Lung microvascular endothelial cell (primary cell): ENCODE data around the gene MYO10. TPM values are rescaled to one million over a fixed set of nuclear protein-coding genes. Genes with fewer than 3 reads are reported as not detected.

ENCODE experiments used
- DNase-seq, 2 donors: peaks; one replicate each; pipeline versions ENCODE4 v3.0.0 to v3.0.0-alpha.2; 2010; ENCODE audit warnings: low read depth in 2 of 2
- total RNA-seq: library from RNA; depleted of rRNA; stranded (reverse); fragments of >200 nt; gene quantifications from 2 replicates; pipeline ENCODE4 v1.2.1, GENCODE V29; 2014

MYO10 gene
- total RNA-seq, 1 donor from 2014 or later: 59.5 TPM

GRCh38 chr5:16713386-16713928 is 222.6 kb downstream of the MYO10 start:
- DNase-seq: peak in 1 of 2 donors; percentile 74

GRCh38 chr5:16712620-16713019 is 223.5 kb downstream of the MYO10 start:
- no peak for DNase-seq

GRCh38 chr5:16712178-16712577 is 223.9 kb downstream of the MYO10 start:
- peak in 1 of 2 donors; percentile 44 for DNase-seq

- no peak for DNase-seq
Observed at GRCh38 chr5:16709691-16710433, 226.2 kb downstream of the MYO10 start.

- DNase-seq: no peak
Observed at GRCh38 chr5:16707869-16708192, 228.3 kb downstream of the MYO10 start.

DNA sequence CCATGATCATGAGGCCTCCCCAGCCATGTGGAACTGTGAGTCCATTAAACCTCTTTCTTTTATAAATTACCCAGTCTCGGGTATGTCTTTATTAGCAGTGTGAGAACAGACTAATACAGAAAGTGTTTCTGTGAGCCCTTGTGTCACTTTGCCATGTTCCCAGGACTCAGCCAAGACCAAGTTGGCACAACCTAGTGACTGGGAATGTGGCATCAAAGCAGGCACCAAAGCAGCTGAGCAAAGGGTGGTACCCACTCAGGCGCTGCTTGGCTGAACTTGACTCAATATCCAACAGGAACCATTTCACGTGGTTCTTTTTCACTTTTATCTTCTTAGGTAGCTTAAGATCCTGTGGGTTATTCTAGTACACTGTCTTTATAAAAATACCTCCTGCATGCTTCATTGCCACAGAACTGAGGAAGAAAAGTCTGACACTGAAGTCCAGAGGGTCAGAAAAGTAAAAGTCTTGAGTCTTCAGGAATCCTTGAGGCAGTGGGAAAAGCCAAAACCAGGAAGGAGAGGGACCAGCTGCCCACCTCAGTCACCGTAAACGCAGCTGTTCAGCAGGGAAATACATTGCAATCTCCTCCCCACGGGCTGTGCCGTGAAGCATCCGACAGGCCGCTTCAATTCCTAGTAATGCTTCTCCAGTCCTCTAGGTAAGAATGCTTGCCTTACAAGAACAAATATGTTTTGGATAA is 228.8 kb downstream of the MYO10 start:
- no peak for DNase-seq

DNA sequence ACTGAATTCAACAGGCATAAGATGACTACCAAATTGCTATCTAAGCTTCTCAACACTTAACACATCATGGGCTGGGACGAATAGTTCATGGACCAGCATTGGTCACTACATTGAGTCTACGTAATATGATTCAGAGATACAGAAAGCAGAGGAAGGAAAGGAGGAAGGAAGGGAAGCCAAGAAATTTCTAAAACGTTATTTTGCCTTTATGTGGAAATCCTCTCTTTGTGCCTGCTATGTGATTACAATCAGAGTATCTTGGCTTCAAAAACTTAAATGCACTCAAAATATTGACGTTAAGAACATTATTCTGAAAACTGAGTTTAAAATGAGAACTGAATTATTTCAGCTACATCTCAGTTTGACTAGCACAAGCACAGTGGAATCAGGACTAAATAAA is 231.1 kb downstream of the MYO10 start:
- DNase-seq: peak; percentile 31 to 40

GRCh38 chr5:16702964-16703363 is 233.1 kb downstream of the MYO10 start:
- DNase-seq: no peak

DNA sequence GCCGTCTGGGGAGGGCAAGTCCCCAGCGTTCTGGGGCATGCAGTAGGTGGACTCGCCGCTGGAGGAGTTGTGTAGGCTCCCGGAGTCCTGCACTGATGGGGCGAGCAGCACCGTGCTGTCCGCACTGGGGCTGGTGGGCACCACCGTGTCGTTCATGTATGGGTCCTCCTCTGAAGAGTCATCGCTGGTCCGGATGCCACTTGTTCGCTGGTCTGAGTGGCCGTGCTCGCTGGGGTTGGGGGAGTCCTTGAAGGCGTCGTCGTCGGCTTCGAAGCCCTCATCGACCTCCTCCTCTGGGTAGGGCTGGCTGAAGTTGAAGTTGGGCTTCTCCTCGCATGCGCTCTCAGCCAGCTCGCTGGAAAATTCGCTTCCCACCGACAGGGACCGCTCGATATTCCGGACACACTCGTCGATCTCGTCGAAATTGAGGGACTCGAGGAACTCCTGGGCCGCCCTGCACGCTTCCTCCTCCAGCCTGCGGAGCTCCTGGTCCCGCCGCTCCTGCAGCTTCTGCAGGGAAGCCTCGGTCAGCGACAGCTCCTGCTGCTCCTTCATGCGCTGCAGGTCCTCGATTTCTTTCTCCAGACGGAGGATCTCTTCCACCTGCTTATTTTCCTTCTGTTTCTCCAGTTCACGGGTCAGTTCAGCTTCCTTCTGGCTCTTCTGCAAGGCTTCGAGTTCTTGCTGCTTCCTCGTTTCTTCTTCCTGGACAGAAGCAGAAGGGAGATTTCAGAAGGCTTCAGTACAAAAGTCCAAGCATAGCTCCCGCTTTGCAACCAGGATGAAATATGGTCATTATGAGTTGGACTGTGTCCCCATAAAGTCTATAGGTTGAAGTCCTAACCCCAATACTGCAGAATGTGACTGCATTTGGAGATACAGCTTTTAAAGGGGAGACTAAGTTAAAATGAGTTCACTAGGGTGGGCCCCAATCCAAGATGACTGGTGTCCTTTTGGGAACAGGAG is 234.7 kb downstream of the MYO10 start:
- DNase-seq: no peak

- peak; percentile 52 to 85 for DNase-seq
Observed at GRCh38 chr5:16700081-16700480, 236.0 kb downstream of the MYO10 start.

DNA sequence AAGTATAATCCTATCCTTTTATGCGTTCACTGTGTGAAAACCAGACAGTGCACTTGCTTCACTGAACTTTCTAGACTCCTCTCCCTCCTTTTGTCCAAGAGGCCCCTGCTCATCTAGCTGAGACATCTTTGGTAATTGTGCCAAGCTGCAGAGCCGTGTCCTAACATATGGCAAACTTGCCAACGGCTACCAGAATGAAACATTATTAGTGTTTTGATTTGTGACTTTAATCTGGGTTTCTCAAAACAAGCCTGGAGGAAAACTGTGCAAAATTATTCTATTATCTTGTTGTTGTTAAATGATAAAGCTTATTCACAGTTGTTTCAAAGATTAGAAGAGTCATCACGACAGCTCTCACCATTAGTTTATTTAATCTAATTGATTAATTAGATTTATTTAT is 240.3 kb downstream of the MYO10 start:
- DNase-seq: no peak

DNA sequence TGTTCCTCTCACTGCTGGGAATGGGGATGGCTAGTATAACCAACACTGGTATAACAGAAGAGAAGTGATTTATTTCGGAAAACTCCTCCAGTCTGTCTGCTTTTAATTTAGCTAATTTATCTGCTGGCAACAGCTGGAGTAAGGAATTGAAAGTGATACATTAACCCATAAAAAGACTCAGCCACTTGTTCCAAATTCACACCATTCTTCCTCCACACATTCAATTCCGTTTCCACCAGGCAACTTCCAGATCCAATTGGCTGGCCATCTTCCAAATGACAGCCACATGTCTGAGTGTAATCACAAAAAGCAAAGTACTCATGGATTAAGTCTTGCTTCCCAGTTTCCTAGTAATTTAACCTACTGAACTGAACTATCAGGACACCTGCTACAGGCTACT is 242.2 kb downstream of the MYO10 start:
- peak in 1 of 2 donors; percentile 26 for DNase-seq

- no peak for DNase-seq
Observed at GRCh38 chr5:16691731-16692130, 244.4 kb downstream of the MYO10 start.

DNA sequence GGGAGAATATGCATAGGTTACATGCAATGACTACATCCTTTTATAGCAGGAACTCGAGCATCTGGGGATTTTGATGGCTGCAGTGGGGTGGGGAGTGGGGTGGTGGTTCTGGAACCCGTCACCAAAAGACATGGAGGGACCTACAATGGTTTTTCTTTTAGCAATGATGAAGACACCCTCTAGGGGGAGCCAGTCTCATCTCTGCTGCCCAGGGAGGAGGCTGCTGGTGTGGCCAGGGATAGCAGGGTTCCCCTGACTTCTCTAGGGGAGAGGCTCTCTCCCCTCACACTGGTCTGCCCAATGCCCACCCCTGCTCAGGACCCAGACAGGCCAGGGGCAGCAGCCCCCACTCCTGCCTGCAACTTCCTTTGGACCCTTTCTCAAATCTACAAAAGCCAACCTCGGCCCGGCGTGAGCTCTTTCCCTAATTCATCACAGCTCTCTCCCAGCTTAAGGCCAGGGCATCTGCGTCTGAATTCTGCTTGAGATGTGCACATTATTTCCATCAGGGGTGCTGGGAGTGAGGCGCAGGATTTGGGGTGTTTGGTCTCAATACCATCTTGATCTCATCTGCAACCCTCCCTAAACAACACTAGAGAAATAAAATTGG is 245.7 kb downstream of the MYO10 start:
- peak; percentile 59 to 75 for DNase-seq

DNA sequence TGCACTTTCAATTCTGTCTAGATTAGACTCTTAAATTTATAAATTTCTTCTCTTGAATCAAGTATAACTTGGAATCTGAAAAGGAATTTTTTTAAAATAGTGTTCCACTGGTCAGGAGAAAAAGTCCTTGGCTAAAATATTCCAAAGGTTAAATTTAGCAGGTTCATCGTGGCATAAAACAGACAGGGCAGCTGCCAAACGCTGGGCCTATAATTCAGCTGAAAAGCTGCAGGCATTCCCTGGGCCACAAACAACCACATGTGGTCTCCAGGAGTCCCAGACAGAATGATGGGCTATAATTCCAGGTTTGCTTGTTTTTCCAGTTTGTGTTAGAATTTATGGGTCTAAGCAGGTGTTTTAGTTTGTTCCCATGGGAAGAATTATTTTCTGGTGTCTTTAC is 248.2 kb downstream of the MYO10 start:
- no peak for DNase-seq

- DNase-seq: no peak
Observed at GRCh38 chr5:16685069-16685468, 251.0 kb downstream of the MYO10 start.

DNA sequence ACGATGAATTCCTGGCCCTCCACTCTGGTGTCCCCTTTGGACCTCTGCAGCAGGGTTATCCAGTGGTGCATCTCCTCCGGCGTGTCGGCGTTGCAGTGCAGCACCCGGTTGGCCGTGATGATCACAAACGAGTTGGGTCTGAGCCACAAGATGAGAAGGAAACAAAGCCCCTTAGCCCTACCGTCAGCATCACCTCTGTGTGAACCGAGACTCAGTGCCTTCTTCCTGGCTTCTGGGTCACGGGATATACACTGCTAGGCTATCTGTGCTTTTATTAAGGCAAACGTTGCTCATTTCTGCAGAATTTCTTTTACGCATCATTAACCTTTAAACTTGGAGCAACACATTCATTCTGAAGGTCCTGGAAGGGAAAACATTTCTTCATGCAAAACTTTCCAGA is 254.2 kb downstream of the MYO10 start:
- DNase-seq: no peak

GRCh38 chr5:16679863-16680262 is 256.2 kb downstream of the MYO10 start:
- peak in 1 of 2 donors; percentile 36 for DNase-seq

GRCh38 chr5:16679190-16679589 is 256.9 kb downstream of the MYO10 start:
- DNase-seq: no peak

DNA sequence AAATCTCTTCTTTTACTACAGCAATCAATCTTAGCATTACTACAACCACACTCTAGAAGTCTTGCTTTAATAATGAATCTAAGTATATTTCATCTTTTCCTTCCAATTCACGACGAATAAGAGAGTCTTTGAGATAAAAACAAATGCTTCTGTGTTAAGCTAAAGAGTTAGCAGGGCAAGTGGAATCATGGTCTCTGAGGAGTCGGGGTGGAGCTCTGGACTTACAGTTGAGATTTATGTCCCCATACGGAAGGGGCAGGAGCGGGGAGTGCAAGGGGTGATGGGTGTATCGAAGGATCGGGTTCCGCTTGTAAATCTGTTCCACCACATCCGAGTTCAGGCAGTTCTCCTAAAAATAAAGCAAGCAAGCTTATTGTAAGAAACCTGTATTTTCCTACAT is 260.3 kb downstream of the MYO10 start:
- no peak for DNase-seq

- DNase-seq: no peak
Observed at GRCh38 chr5:16674750-16675149, 261.3 kb downstream of the MYO10 start.
